Transverse colon (tissue), 3 donors: Measurements from ENCODE around the gene GALNT17.

Experiments
- CTCF ChIP-seq, 5 experiments: fragments of 200-600 bp in 3 of 5; fragments of 450-650 bp in 2 of 5; sonication (generic) in 3 of 5; IDR thresholded peaks; 1 replicate in 2 of 5; 2 replicates in 3 of 5; pipeline ENCODE4 v1.5.1; 2016 to 2017; ENCODE audit warnings: antibody characterized with exemption in 5 of 5, inconsistent platforms in 3 of 5, mild to moderate bottlenecking in 2 of 5, moderate library complexity in 1 of 5
- EP300 ChIP-seq: sonication (generic); formaldehyde crosslinking; IDR thresholded peaks from one replicate; pipeline ENCODE4 v1.6.1; 2017; ENCODE audit warnings: antibody characterized with exemption, low read depth
- POLR2A ChIP-seq: fragments of 450-650 bp; IDR thresholded peaks from one replicate; pipeline ENCODE4 v1.6.1; 2016; ENCODE audit warnings: antibody characterized with exemption, mild to moderate bottlenecking, moderate library complexity

GRCh38 chr7:71611986-71612385, 480.0 kb downstream of the GALNT17 start:
- TF ChIP-seq POLR2A (no peak), CTCF (IDR thresholded peaks at IDR 0.05) (no peak), EP300 (no peak)
